NK-92 (cell line): ENCODE measurements around the gene ZNF385C.
A peak's percentile ranks its signal among the peaks of the same experiment; 100 is the strongest.

Source experiments
- DNase-seq: peaks from one replicate; lab custom pipeline; 2025; ENCODE audit not compliant: unreplicated experiment; lab: John Stamatoyannopoulos, UW

Gene ZNF385C

GRCh38 chr17:42125565-42125964, 27.3 kb upstream of the ZNF385C start:
- DNase-seq = no peak

- no peak for DNase-seq
These were observed 26.0 kb upstream of the ZNF385C start for GRCh38 chr17:42124256-42124655.

GRCh38 chr17:42122371-42123303, 24.4 kb upstream of the ZNF385C start, which contains the start of gene HSPB9:
HSPB9 (plus strand) TSS chr17:42122804; CDS start chr17:42122851, 47 bp downstream.
- no peak for DNase-seq

GRCh38 chr17:42120770-42121769, 22.8 kb upstream of the ZNF385C start, which contains the start of gene KAT2A:
KAT2A (minus strand) TSS chr17:42121367; CDS start chr17:42121304, 63 bp downstream.
- no peak for DNase-seq

GRCh38 chr17:42120161-42120769, 22.0 kb upstream of the ZNF385C start:
- no peak for DNase-seq

- DNase-seq = no peak
These were observed 21.0 kb upstream of the ZNF385C start for GRCh38 chr17:42119301-42119700.

- no peak for DNase-seq
These were observed 20.3 kb upstream of the ZNF385C start for GRCh38 chr17:42118545-42118944.

GRCh38 chr17:42118126-42118510, 19.8 kb upstream of the ZNF385C start:
- DNase-seq = no peak

GRCh38 chr17:42117397-42118125, 19.3 kb upstream of the ZNF385C start:
- DNase-seq = no peak

GRCh38 chr17:42116705-42117396, 18.6 kb upstream of the ZNF385C start:
- peak; percentile 18 for DNase-seq

- no peak for DNase-seq
These were observed 15.8 kb upstream of the ZNF385C start for GRCh38 chr17:42114118-42114517.

- no peak for DNase-seq
These were observed 15.2 kb upstream of the ZNF385C start for GRCh38 chr17:42113293-42114069.

- no peak for DNase-seq
These were observed 14.4 kb upstream of the ZNF385C start, which contains the start of gene DHX58 for GRCh38 chr17:42112552-42113176. DHX58 (minus strand) TSS chr17:42112714; CDS start chr17:42111892, 822 bp downstream.

GRCh38 chr17:42111871-42112551, 13.7 kb upstream of the ZNF385C start:
- DNase-seq = no peak

GRCh38 chr17:42111265-42111636, 13.0 kb upstream of the ZNF385C start:
- DNase-seq = no peak

GRCh38 chr17:42110301-42111264, 12.3 kb upstream of the ZNF385C start:
- no peak for DNase-seq

- no peak for DNase-seq
These were observed 10.8 kb upstream of the ZNF385C start for GRCh38 chr17:42109086-42109485.
